NCI-H2171 treated with DMSO at 0.1 percent for 48 hours (cell line): Measurements from ENCODE around the gene ARHGAP19.

Experiments used
- DNase-seq: peaks from one replicate; lab custom pipeline; 2025; lab: John Stamatoyannopoulos, UW

ARHGAP19 gene, protein sequence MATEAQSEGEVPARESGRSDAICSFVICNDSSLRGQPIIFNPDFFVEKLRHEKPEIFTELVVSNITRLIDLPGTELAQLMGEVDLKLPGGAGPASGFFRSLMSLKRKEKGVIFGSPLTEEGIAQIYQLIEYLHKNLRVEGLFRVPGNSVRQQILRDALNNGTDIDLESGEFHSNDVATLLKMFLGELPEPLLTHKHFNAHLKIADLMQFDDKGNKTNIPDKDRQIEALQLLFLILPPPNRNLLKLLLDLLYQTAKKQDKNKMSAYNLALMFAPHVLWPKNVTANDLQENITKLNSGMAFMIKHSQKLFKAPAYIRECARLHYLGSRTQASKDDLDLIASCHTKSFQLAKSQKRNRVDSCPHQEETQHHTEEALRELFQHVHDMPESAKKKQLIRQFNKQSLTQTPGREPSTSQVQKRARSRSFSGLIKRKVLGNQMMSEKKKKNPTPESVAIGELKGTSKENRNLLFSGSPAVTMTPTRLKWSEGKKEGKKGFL

GRCh38 chr10:97292097-97292861 is at the start of gene ARHGAP19:
ARHGAP19 (minus strand) TSS chr10:97292637; CDS start chr10:97292627, 10 bp downstream.
- peak; percentile 93 for DNase-seq

DNA sequence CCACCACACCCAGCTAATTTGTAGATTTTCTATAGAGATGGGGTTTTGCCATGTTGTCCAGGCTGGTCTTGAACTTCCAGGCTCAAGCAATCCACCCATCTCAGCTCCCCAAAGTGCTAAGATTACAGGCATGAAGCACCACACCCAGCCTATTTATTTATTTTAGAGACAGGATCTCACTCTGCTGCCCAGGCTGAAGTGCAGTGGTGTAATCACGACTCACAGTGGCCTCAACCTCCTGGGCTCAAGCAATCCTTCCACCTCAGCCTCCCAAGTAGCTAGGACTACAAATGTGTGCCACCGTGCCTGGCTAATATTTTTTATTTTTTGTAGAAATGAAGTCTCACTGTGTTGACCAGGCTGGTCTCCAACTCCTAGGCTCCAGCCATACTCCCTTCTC is 49.0 kb upstream of the ARHGAP19 start:
- DNase-seq: no peak

DNA sequence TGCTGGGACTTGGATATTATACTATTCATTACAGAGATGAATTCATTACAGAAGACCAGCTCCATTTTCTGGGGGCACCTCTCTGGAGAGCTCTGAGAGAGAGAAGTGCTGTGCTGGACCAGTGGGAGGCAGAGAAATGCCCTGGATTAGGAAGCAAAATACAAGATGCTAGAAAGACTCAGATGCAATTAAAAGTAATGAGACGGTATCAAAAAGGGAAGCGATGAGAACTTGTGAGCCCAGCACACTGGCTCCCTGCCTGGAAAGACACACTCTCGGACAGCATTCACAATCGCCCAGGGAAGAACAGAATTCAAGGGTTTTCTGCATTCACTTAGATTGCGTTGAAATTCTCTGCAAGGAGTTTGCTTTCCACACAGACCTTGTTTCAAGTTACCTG is 45.6 kb upstream of the ARHGAP19 start:
- no peak for DNase-seq

DNA sequence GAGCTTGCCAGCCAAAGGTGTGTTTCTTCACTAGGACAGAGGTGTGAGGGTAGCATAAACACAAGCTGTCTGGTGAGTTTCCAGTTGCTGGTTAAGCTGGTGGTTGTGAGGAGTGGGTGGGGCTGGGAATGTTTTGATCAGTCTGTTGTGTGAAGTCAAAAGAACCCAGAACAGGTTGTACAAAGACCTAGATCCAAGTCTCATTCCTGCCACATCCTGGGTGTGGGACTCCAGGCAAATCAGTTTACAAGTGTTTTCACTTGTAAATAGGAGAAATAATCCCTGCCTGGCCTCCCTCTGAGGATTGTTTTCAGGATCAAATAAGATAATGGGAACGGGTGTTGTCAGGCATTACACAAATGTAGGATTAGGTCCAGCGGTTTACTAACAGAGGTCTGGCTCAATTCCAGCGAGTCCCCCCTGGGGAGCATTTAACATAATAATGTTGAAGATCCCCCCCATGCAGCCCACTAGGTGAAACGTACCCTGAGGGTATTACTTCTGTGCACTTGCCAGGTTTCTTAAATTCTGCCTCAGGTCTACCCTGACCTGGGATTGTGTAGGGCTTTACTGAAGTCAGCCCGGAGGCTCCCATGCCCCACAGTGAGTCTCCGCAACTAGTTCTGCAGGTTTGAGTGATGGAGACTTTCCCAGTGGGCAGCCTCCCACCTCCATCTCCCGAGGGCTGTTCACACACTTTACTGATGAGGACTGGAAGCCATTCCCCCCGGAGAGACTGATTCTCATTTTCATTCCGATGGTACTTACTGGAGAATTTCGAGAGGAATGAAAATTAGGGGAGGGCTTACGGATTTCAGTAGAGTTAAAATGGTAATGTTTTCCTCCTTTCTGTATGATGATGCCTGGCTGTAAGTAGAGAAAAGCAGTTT is 44.8 kb upstream of the ARHGAP19 start:
- DNase-seq: peak; percentile 52

DNA sequence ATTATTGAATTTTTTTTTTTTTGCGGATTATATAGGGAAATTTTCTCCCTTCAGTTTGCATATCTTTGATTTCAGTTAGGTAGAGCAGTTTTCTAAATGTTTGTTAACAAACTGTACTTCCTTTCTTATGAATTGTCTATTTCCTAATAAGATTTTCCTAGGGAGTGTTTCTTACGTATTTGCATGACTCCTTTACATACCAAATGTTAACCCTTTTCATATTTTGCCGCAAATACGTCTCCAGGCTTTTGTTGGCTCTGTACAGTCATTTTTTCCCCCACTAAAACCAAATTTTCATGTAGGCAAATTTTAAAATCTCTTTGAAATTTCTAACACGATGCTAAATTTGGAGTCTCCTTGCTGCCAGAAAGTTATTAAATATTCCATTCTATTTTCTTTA is 44.0 kb upstream of the ARHGAP19 start:
- no peak for DNase-seq

GRCh38 chr10:97336006-97336405 is 43.6 kb upstream of the ARHGAP19 start:
- no peak for DNase-seq

DNA sequence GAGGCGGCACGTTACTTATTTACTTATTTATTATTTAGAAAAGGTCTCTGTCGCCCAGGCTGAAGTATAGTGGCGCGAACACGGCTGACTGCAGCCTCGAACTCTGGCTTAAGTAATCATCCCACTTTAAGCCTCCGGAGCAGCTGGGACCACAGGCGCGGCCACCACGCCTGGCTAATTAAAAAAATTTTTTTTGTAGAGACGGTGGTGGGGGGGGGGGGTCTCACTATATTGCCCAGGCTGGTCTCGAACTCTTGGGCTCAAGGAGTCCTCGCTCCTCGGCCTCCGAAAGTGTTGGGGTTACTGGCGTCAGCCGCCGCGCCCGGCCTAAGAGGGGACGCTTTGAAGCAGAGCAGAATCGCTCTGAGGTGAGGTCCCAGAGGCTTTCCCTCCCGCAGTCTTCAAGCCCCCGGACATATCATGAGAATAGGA is 42.8 kb upstream of the ARHGAP19 start:
- no peak for DNase-seq

- DNase-seq: peak; percentile 76
Observed at GRCh38 chr10:97334370-97335175, 42.1 kb upstream of the ARHGAP19 start, which contains the start of gene FRAT2. FRAT2 (minus strand) TSS chr10:97334729; CDS start chr10:97334572, 157 bp downstream.

GRCh38 chr10:97333601-97334369 is 41.3 kb upstream of the ARHGAP19 start:
- no peak for DNase-seq

- DNase-seq: peak; percentile 10
Observed at GRCh38 chr10:97333351-97333600, 40.8 kb upstream of the ARHGAP19 start.

DNA sequence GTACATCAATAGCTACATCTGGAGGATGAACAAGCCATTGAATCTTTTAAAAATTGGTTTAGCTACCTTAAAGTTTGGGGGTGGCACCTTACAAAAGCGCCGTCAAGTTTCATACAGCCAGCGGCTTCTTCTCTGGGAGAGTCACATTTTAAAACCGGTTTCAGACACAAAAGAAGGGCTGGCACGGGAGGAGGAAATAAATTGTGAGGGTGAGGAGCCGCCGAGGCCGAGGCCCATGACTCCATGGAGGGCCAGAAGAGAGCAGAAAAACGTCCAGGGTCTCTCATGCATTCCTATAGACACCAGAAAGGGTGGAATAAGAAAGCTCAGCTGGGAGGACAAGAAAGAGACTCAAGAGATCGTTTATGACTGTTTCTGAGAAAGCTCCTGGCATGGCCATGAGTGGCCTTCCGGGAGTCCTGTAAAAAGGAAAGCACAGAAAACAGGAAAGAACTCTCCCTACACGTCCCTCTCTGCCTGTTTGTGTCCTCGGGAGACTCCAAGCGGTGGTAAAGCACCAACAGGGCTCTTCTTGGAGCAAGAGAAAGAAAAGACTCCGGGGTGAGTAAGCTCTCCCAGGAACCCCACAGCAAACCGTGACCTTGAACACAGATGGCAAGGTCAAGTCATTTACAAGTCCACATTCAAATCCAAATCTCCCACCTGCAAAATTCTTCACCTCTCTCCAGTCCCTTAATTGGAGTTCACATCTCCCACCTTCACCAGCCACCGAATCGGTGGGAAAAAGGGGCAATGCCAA is 40.3 kb upstream of the ARHGAP19 start:
- DNase-seq: no peak

DNA sequence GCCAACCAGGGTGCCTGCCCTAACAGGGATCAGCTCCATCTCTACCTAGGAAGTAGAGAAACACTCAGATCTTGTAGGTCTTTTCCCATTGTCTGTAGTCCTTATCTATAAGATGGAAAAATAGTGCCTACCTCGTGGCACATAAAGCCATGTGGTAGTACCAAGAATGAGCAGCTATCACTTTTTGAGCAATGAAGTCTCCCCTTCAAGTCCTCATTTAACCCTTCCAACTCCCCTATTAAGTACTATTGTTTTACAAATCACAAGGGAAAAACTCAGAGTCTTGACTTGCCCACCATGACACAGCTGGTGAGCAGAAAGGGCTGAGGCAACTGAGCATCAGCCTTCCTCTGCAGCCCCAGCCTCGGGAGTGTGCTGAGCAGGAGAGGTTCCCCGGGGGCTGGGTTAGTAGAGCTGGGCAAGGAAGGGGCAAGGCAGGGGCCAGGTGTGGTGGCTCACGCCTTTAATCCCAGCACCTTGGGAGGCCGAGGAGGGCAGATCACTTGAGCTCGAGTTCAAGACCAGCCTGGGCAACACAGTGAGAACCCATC is 38.8 kb upstream of the ARHGAP19 start:
- no peak for DNase-seq

DNA sequence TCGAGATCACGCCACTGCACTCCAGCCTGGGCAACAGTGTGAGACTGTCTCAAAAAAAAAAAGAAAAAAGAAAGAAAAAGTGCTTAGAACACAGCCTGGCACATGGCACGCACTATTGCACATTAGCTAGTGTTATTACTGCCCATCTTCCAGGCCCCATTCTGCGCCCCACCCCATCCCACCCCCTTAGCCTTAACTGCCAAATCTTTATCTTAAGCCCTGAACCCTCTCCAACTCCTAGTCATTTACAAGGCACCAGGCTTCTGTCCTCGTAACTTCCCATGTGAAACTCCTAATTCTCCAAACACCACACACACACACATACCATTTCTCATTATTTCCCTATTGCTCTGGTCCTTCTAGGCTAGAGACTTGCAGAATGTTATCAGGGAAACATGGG is 37.3 kb upstream of the ARHGAP19 start:
- DNase-seq: no peak

DNA sequence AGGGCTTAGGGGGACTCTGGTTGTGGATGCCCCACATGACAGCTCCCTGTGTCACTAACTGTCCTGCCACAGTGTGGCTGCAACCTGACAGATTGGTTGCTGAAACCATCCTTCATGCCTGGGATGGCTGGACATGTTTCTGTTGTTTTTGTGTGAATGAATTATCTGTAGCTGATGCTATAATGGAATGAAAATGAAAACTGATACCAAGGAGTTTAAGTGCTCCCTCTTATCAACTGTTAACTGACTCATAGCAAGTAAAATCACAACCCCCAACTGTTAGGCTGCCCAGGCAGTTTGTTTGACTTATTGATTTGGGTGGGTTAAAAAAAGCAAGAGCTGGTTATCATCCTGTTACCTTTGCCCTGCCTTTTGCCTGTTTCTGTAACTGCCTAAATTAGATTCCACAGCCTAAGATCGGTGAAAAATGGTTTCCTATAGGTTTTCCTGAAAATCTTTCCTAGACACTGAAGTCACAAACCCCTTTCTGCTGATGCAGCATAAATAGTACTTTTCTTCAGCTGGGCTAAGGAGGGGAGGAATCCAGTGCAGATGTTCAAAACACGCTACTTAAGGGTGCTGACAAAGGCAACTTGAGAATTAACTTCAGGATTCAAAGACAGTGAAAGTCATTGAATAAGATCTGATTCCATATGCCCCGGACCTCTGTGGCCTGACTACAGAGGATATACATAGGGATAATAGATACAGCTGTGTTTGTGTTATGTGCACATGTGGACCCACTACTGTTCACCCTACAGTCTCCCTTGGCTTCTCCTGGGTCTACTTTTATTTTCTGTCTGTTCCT is 36.4 kb upstream of the ARHGAP19 start:
- no peak for DNase-seq

DNA sequence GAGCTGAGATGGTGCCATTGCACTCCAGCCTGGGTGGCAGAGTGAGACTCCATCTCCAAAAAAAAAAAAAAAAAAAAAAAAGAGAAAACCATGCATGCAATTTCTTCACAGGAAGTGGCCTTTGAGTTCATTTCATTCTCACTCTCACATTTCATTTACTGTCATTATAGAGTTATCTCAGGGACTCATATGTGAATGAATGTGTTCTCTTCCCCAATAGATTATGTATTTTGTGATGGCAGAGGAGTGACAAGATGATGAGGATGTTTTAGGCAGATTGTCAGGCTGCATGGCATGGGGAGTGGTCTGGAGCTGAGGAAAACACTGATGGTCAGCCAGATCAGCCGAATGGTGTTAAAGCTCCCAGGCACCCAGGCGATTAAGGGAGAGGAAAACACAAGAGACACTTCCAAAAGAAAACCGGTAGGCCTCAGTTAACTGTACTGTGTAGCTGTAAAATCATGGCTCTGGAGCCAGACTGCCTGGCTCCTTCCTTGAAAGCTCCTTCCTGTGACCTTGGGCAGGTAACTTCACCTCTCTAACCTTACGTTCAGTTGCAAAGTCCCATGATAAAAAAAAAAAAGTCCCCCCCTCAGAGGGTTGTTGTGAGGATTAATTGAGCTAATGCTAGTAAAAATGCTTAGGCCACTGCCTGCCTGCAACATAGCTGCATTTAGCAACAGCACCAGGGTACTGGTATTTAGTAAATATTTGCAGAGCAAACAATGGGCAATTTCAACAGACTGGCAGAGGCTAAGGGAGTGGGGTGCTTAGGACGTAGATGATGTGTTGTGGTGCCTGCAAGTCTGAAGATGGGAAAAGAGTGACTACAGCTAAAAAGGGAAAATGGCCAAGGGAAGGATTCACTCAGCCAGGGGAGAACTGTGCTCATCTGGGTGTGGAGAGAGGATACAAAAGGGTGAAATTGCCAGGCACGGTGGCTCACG is 35.2 kb upstream of the ARHGAP19 start:
- no peak for DNase-seq

DNA sequence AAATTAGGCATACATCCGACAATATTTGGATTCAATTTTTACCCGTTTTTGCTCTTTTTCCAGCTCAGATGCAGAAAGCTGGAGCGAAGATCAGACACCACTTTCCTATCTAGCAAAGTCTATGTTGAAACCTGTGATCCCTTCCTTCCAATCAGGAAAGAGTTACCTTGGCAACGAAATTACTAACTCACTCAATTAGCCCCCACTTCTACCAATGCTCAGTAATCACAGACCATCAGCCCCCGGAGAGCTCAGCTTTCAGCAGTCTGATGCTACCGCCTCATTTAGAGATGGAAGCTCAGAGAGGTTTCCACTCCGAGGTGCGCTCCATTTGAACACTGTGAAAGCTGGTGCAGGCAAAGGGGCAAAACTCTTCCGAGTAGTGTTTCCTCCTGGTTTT is 33.3 kb upstream of the ARHGAP19 start:
- DNase-seq: no peak

- DNase-seq: no peak
Observed at GRCh38 chr10:97323501-97323900, 31.1 kb upstream of the ARHGAP19 start.

DNA sequence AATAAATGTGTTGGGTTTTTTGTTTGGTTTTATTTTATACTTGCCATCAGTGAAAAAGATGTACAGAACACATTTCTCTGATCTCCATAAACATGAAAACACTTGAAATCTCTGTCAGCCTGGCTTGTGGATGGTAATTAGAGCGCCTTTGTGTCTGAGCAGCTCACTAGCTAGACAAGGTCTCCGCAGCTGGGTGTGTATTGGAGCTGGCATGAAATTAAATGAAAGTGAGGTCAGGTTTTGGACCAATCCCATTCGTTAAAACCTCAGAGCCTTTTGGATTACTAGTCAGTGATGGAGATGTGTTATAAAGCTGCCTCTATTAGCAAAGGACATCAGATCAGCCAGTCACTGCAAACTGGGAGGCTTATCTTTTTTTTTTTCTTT is 29.4 kb upstream of the ARHGAP19 start:
- no peak for DNase-seq
